A549 treated with CpdA at 1 μM for 4 hours (cell line): ENCODE measurements around the gene ZBTB8A. TPM values are rescaled to one million over a fixed set of nuclear protein-coding genes. Genes with fewer than 3 reads are reported as not detected.

Experiments used
- total RNA-seq: library from RNA; stranded (reverse); fragments of 200-300 nt; extraction: Qiagen RNA extraction; gene quantifications from 5 replicates; pipeline ENCODE4 v1.2.3, GENCODE V29; 2022; ENCODE audit warnings: low read depth

ZBTB8A gene
- total RNA-seq, result 2.9 to 3.9 TPM (median 3.4 TPM) in 5 replicates

DNA sequence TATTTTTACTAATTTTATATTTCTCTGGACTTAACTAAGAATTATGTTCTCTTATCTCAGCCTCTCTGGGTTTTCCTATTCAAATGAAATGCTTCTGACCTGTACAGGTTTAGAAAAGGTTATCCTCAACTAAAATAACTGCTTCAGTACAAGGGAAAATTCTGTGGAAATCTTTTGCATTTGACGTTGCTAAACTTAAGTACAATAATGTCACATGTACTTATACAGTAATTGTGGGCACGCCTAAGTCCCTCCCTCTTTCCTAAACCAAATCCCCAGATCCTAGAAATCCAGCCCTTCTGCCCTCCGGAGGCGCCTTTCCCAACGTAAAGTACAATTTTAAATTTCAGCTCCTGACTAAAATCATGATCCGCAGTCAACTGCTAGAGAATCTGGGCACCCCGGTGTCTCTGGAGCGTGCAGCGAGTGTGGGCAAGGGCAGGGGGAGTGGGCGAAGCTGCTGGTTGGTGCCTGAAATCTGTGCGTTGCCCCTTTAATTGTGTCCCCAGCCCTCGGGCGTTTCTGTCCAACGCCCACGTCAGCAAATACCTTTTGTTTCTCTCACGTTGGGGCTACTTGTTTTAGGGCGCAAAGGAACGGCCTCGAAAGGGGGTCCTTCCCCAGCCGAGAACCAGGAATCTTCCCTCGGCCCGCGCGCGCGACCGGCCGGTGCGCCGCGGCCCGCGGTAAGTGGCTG, at the start of gene ZBTB8A:
Gene ZBTB8A, plus strand, starts transcription at position 541 of the 697 bp plus-strand sequence. CDS start 53,505 bp downstream, outside the sequence.

DNA sequence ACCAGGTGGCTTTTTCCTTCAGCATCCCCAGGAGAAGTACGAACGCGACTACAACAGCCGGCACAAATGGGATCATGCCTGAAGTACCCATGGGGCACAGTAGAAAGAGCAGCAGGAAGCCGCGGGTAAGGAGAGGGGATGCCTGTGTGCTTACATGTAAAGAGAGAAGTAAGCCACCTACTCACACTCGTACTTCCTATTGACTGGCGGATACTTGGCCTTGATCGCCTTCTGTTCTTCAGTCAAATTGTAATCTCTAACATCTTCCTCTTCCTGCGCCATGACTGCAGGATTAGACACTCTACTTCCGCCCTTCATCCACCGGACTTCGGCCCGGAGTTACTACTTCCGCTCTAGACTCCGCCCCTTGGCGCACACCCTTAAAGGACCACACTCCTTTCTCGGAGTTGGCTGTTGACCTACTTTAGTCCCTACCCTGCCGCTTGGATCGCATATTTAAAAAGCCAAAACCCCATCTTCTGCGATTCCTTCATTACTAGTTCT, 111.1 kb downstream of the ZBTB8A start, which contains the start of gene ZBTB8OS:
Gene ZBTB8OS, minus strand, starts transcription at position 303 of the 504 bp plus-strand sequence. Its CDS starts 21 bp downstream, at position 282.

DNA sequence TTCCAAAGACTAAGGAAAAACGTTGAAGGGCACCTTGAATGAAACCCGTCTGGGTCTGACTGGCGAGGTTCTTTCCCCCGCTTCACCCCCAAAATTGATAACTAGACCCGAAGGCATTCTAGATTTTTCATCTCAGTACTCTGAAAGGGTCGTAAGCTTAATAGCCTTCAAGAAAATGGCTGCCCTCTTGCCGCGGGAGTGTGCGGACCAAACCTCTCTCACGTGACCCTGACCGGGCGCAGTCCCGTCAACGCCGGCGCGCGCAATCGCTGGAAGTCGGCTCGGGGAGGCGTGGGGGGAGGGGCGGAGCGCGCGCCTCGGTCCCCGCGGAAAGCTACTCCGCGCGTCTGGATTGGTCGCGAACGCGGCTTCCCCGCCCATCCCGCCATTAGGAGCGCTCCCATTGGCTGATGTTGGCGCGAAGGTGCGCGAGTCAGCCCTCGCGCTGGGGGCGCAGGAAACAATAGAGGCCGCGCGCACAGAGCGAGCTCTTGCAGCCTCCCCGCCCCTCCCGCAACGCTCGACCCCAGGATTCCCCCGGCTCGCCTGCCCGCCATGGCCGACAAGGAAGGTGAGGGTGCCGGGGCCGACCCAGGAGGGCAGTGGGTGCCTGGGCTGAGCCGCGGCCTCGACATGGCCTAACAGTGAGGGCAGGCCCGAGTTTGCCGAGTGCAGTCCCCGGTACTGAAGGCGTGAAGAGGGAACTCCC, 111.7 kb downstream of the ZBTB8A start, which contains the start of gene RBBP4:
Gene RBBP4, plus strand, starts transcription at position 457 of the 709 bp plus-strand sequence. Its CDS starts 99 bp downstream, at position 556.

Other genes with a start within 250 kb of the ZBTB8A start
- 57.7 to 61.8 TPM (median 59.8 TPM) in 5 replicates for gene HDAC1, start 247.3 kb upstream of the ZBTB8A start, total RNA-seq
- 62.0 to 76.8 TPM (median 74.0 TPM) in 5 replicates for gene MARCKSL1, start 203.2 kb upstream of the ZBTB8A start, total RNA-seq
- 2.9 to 5.4 TPM (median 3.8 TPM) in 5 replicates for gene FAM229A, start 176.9 kb upstream of the ZBTB8A start, total RNA-seq
- gene TSSK3, start 176.9 kb upstream of the ZBTB8A start, total RNA-seq, result 0.07 TPM in 1 of 5 replicates, not detected in the others
- gene BSDC1, start 145.0 kb upstream of the ZBTB8A start, total RNA-seq, result 19.5 to 22.6 TPM (median 22.2 TPM) in 5 replicates
- under 0.01 to 0.01 TPM (median 0.01 TPM) in 4 of 5 replicates, not detected in the other for gene ZBTB8B, start 74.4 kb upstream of the ZBTB8A start, total RNA-seq
- 37.5 to 53.6 TPM (median 40.1 TPM) in 5 replicates for gene ZBTB8OS, start 111.1 kb downstream of the ZBTB8A start, total RNA-seq
- 77.2 to 96.8 TPM (median 83.4 TPM) in 5 replicates for gene RBBP4, start 111.8 kb downstream of the ZBTB8A start, total RNA-seq
- gene SYNC, start 163.3 kb downstream of the ZBTB8A start, total RNA-seq, result 7.7 to 16.2 TPM (median 10.3 TPM) in 5 replicates